ENCODE measurements around the gene ANAPC2.

DNA sequence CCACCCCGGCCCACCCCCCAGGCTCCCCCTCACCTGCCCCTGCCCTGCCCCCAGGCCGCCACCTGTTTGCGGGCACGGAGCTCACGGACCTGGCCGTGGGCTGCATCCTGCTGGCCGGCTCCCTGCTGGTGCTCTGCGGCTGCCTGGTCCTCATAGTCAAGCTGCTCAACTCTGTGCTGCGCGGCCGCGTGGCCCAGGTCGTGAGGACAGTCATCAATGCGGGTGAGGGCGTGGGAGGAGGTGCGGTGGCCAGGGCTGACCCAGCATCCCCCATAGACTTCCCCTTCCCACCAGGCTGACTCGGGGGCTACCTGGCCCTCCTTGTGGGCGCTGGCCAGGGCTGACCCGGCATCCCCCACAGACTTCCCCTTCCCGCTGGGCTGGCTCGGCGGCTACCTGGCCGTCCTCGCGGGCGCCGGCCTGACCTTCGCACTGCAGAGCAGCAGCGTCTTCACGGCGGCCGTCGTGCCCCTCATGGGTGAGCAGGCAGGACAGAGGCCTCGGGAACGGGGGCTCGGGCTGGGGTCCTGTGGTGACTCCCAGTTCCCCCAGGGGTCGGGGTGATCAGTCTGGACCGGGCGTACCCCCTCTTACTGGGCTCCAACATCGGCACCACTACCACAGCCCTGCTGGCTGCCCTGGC lies 45.8 kb upstream of the ANAPC2 start:
- TF ChIP-seq, protein P1, sequence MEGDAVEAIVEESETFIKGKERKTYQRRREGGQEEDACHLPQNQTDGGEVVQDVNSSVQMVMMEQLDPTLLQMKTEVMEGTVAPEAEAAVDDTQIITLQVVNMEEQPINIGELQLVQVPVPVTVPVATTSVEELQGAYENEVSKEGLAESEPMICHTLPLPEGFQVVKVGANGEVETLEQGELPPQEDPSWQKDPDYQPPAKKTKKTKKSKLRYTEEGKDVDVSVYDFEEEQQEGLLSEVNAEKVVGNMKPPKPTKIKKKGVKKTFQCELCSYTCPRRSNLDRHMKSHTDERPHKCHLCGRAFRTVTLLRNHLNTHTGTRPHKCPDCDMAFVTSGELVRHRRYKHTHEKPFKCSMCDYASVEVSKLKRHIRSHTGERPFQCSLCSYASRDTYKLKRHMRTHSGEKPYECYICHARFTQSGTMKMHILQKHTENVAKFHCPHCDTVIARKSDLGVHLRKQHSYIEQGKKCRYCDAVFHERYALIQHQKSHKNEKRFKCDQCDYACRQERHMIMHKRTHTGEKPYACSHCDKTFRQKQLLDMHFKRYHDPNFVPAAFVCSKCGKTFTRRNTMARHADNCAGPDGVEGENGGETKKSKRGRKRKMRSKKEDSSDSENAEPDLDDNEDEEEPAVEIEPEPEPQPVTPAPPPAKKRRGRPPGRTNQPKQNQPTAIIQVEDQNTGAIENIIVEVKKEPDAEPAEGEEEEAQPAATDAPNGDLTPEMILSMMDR (IDR thresholded peaks at IDR 0.05 in 8 of 11, conservative IDR thresholded peaks at IDR 0.05 in 3 of 11), result no peak
- no peak for TF ChIP-seq POLR2A (IDR thresholded peaks at IDR 0.05)

Data from spleen (tissue), 7 donors.